Tibial artery (tissue), 4 donors: ENCODE data around the gene MAP3K19.

Experiments used
- DNase-seq, 2 donors: peaks; one replicate each; pipeline ENCODE4 v3.0.0-alpha.2; 2019
- H3K27ac ChIP-seq, 2 donors: fragments of 200-600 bp; sonication (generic) in 1 of 2; 1 replicate in 1 of 2; 2 replicates in 1 of 2; pipeline ENCODE4 v1.5.1; 2018 to 2019; ENCODE audit warnings: mild to moderate bottlenecking in 1 of 2
- H3K27me3 ChIP-seq, 2 donors: fragments of 200-600 bp; sonication (generic) in 1 of 2; one replicate each; pipeline versions ENCODE4 v1.5.1 to v1.6.0; 2016 to 2019
- H3K36me3 ChIP-seq, 3 donors: fragments of 200-600 bp; sonication (generic) in 2 of 3; one replicate each; pipeline ENCODE4 v1.5.1; 2016 to 2019; ENCODE audit warnings: mild to moderate bottlenecking in 2 of 3
- H3K4me1 ChIP-seq, 4 donors: fragments of 200-600 bp; sonication (generic) in 2 of 4; 1 replicate in 3 of 4; 2 replicates in 1 of 4; pipeline ENCODE4 v1.5.1; 2016 to 2019
- H3K4me3 ChIP-seq, 2 donors: fragments of 200-600 bp; sonication (generic) in 1 of 2; 1 replicate in 1 of 2; 2 replicates in 1 of 2; pipeline ENCODE4 v1.5.1; 2018 to 2019; ENCODE audit warnings: mild to moderate bottlenecking in 2 of 2
- H3K9me3 ChIP-seq, 3 donors: fragments of 200-600 bp; sonication (generic) in 1 of 3; one replicate each; pipeline ENCODE4 v1.5.1; 2016 to 2019
- intact Hi-C: fragments of 100-400 bp; cut with DNase I; formaldehyde crosslinking; loops from one replicate; pipeline ENCODE4 v1.15.0; 2023; ENCODE audit warnings: low total_unique reads
- TF ChIP-seq, protein P1 (sequence below), 2 experiments: fragments of 200-600 bp in 1 of 2; fragments of 450-650 bp in 1 of 2; IDR thresholded peaks; one replicate each; pipeline ENCODE4 v1.5.1; 2017 to 2019; ENCODE audit warnings: antibody characterized with exemption in 2 of 2, mild to moderate bottlenecking in 1 of 2, moderate library complexity in 1 of 2

MAP3K19 gene

DNA sequence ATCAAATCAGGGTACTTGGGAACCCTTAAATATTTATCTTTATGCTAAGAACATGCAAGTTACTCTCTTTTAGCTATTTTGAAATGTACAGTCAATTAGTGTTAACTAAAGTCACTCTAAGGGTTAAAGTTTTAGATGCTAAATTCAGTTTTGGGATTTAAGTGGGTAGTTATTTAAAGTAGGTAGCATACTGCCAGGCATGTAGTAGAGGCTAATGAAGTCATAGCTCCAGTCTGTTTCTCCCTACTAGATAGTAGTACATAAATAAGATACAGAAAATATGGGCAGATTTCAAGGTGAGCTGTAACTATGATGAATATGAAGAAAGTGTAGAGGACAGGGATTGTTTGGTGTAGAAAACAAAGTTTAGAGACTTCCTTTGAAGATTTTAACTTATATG, 12.3 kb upstream of the MAP3K19 start:
- Histone ChIP-seq H3K4me3 (no peak overlapping the region), H3K27ac (no peak overlapping the region), H3K36me3 (peaks cover 0 to 23% (median 13%) of the 10 kb centered on the region in 3 donors), H3K9me3 (no peaks in the 10 kb centered on the region), H3K27me3 (no peaks in the 10 kb centered on the region), H3K4me1 (peaks cover 0 to 63% (median 19%) of the 10 kb centered on the region in 4 donors)
- DNase-seq: no peak
- intact Hi-C loops: loop anchor here (10.0 kb wide), 1 partner anchor 135 kb away; no protein-coding TSS in a partner anchor
- TF ChIP-seq, protein P1, sequence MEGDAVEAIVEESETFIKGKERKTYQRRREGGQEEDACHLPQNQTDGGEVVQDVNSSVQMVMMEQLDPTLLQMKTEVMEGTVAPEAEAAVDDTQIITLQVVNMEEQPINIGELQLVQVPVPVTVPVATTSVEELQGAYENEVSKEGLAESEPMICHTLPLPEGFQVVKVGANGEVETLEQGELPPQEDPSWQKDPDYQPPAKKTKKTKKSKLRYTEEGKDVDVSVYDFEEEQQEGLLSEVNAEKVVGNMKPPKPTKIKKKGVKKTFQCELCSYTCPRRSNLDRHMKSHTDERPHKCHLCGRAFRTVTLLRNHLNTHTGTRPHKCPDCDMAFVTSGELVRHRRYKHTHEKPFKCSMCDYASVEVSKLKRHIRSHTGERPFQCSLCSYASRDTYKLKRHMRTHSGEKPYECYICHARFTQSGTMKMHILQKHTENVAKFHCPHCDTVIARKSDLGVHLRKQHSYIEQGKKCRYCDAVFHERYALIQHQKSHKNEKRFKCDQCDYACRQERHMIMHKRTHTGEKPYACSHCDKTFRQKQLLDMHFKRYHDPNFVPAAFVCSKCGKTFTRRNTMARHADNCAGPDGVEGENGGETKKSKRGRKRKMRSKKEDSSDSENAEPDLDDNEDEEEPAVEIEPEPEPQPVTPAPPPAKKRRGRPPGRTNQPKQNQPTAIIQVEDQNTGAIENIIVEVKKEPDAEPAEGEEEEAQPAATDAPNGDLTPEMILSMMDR (IDR thresholded peaks at IDR 0.05): no peak

DNA sequence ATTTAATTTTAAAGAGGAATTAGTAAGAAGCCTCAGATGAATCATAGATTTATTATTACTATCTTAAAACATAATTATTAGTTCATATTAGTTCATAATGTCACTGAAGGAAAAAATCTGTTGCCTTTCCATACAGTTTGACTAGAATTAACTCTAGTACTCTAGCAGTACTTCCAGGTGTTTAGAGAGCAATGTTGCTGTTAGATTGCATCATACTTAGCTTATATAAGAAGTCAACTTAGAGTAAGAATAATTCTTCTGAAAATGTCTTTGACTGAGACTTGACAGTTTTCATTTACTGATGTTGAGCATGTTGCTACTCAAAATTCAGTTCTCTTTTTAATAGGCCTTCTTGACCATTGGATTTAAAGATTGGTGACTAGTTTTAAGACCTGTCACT, 9.5 kb upstream of the MAP3K19 start:
- TF ChIP-seq, protein P1 (IDR thresholded peaks at IDR 0.05): no peak
- intact Hi-C loops: loop anchor here (10.0 kb wide), 1 partner anchor 132 kb away; no protein-coding TSS in a partner anchor
- H3K9me3 ChIP-seq: no peaks in the 10 kb centered on the region
- H3K36me3 ChIP-seq: peaks cover 0 to 17% (median 13%) of the 10 kb centered on the region in 3 donors
- no peak overlapping the region for H3K4me3 ChIP-seq
- H3K27ac ChIP-seq: peak overlapping the region in 1 of 2 donors; percentile 1
- no peaks in the 10 kb centered on the region for H3K27me3 ChIP-seq
- DNase-seq: no peak
- H3K4me1 ChIP-seq: peaks cover 0 to 65% (median 31%) of the 10 kb centered on the region in 4 donors

DNA sequence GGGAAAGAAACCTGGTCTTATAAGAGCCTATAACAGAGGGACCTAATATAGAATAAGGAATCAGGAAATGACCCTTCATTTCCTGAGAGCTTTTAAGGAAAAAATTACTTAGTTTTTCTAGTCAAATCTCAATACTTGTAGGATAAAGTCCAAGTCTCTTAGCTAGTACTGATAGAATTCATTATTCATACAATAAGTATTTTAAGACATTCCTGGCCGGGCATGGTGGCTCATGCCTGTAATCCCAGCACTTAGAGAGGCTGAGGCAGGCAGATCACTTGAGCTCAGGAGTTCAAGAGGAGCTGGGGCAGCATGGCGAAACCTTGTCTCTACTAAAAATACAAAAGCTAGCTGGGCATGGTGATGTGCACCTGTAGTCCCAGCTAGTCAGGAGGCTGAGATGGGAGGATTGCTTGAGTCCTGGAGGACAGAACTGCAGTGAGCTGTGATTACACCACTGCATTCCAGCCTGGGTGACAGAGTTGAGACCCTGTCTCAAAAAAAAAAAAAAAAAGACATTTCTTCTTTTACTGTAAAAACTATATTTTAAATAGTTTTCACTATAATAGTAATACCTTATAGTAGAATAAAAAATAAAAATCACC, 8.0 kb upstream of the MAP3K19 start:
- Histone ChIP-seq H3K27me3 (no peaks in the 10 kb centered on the region), H3K27ac (peak overlapping the region; percentile 32 to 92), H3K36me3 (peaks cover 0 to 2% (median 1%) of the 10 kb centered on the region in 3 donors), H3K9me3 (no peaks in the 10 kb centered on the region), H3K4me3 (no peak overlapping the region), H3K4me1 (peaks cover 0 to 65% (median 31%) of the 10 kb centered on the region in 4 donors)
- DNase-seq: peak in 1 of 2 donors; percentile 28
- intact Hi-C loops: loop anchor here (10.0 kb wide), 1 partner anchor 130 kb away; no protein-coding TSS in a partner anchor
- TF ChIP-seq, protein P1 (IDR thresholded peaks at IDR 0.05): no peak

DNA sequence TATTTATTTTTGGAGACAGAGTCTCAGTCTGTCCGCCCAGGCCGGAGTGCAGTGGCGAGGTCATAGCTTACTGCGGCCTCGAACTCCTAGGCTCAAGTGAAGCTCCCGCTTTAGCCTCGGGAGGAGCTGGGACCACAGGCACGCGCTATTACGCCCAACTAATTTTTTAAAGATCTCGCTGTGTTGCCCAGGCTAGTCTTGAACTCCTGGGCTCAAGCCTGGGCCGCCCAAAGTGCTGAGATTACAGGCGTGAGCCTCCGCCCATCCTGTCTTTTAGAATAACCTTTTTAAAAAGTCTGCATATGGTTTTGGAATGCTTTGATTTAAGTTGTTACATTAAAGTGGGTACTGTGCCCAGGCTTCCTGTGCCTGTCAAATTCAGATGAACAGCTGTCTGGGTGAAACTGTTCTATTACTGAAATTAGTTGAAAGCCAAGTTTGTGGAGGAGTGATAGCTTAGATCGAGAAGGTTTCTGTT, 5.8 kb upstream of the MAP3K19 start:
- Histone ChIP-seq H3K4me3 (peak overlapping the region; percentile 67 to 81), H3K4me1 (peaks cover 0 to 51% (median 29%) of the 10 kb centered on the region in 4 donors), H3K36me3 (no peaks in the 10 kb centered on the region), H3K27me3 (no peaks in the 10 kb centered on the region), H3K27ac (peak overlapping the region; percentile 92 to 95), H3K9me3 (no peaks in the 10 kb centered on the region)
- DNase-seq: no peak
- intact Hi-C loops: loop anchor here (5.0 to 10.0 kb wide), 2 partner anchors 128 to 479 kb away; partner anchors contain the start of genes R3HDM1 and ZRANB3
- TF ChIP-seq, protein P1 (IDR thresholded peaks at IDR 0.05): no peak

DNA sequence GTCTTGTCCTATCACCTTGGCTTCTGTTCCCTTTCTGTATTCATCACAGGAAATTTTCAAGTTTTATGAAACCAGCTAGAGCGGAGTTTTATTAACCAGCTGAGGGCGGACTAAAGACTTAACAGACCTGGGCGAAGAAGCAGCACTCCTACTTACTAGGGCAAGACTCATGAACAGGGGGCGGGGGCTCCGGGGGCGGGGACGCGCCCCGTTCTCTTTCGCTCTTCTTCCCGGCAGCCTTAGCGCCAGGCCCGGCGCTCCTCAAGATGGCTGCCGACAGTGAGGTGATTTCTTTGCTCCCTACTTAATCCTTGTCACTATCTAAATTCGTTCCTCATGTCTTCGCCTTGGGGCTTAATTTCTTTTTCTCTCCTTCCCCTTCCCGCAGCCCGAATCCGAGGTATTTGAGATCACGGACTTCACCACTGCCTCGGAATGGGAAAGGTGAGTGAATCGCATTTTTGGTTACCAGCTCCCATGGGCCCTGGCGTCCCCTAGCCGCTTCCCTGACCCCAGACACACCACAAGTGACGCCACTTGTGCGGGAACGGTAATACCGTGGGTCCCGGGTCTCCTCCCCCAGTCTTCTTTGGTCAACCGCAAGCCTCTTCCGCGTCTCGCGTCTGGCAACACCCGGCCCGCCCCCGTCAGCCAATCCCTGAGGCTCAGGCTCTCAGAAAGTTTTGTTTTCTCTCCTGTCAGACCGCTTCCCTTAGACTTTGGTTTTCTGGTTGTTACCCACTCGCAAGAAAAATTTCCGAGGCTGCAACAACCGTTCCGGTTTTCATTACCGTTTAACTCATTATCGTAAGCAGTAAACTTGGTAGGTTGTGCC, 5.0 kb upstream of the MAP3K19 start, which contains the start of gene RAB3GAP1:
Gene RAB3GAP1, plus strand, starts transcription at position 251 of the 835 bp plus-strand sequence. Its CDS starts 16 bp downstream, at position 267.
- no peaks in the 10 kb centered on the region for H3K27me3 ChIP-seq
- intact Hi-C loops: loop anchor here (5.0 to 10.0 kb wide), 2 partner anchors 127 to 480 kb away; partner anchors contain the start of genes R3HDM1 and ZRANB3
- no peaks in the 10 kb centered on the region for H3K36me3 ChIP-seq
- H3K4me3 ChIP-seq: peak within 1 kb of the TSS; percentile 67 to 81
- peak within 1 kb of the TSS; percentile 92 to 95 for H3K27ac ChIP-seq
- DNase-seq: peak; percentile 78 to 86
- H3K9me3 ChIP-seq: no peaks in the 10 kb centered on the region
- TF ChIP-seq, protein P1 (IDR thresholded peaks at IDR 0.05): no peak
- H3K4me1 ChIP-seq: peaks cover 0 to 43% (median 26%) of the 10 kb centered on the region in 4 donors
